Measurements from ENCODE around the gene CTDSPL.

CTDSPL gene

DNA sequence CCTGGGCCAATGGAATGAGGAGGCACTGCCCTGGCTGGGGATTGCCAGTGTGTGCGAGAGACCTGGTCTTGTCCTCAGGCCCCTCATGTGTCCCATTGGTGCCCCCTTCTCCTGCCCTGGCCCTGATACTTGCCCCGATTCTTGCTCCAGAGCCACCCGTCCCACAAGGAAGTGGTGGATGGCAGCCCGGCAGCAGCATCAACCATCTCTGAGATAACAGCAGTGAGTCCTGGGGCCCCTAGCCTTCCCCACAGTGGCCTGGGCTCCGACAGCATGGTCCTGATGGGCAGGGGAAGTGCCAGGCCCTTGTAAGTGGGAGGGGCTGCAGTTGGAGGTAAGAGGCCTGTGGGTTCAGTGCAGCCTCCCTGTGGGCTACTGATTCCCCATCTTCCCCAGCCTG is 144.4 kb downstream of the CTDSPL start:
- no peak for DNase-seq

- DNase-seq = no peak
These were observed 144.8 kb downstream of the CTDSPL start for GRCh38 chr3:38006445-38006995.

GRCh38 chr3:38007754-38008090 is 146.0 kb downstream of the CTDSPL start:
- no peak for DNase-seq

DNA sequence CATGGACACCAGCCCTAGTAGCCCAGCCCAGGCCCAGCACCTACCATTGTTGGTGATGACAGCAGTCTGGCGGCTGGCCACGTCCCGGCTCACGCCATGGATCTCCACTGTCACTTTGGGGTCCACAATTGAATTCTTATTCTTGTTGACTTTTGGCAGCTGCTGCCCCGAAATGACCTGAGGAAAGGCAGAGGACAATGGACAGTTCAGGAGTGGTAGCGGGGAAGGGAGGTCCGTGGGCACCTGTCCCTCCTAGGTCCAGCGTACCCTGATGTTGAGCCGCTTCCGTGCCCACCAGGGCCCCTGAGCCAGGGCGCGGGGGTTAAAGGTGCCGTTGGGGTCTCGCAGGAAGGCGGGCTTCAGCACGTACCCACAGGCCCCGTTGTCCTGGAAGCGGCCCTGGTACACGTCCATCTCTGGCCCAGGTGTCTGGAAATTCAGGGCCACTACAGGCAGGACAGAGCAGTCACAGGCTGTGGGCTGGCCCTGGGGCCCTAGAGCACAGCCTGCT is 146.6 kb downstream of the CTDSPL start:
- DNase-seq = no peak

DNA sequence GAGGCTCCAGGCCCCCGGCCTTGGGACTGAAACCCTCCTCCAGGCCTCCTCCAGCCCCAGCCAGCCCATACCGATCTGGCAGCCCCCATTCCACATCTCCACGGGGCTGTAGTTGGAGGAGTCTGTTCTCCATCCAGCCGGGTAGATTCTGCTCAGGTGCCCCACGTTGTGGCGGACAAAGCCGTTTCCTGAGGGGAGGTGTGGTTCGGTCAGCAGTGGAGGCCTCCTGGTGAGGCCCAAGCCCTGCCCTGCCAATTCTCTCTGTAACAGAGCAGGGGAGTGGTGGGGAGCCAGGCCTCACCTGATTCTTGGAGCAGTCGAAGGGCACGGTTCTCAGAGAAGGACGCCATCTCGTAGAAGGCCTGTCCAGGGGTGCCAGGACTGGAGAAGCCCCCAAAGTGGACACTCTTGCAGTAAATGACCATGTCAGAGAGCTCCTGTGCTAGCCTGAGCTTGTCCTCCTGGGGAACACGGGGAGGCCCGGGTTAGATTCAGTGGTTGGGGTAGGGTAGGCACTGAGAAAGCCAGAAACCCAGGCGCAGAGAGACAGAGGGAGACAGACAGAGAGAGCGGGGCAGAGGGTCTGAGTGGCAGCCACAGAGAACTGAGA is 147.4 kb downstream of the CTDSPL start:
- DNase-seq = no peak

- no peak for DNase-seq
These were observed 148.3 kb downstream of the CTDSPL start for GRCh38 chr3:38009807-38010591.

- no peak for DNase-seq
These were observed 149.4 kb downstream of the CTDSPL start for GRCh38 chr3:38011111-38011510.

GRCh38 chr3:38015485-38015884 is 153.8 kb downstream of the CTDSPL start:
- DNase-seq = no peak

DNA sequence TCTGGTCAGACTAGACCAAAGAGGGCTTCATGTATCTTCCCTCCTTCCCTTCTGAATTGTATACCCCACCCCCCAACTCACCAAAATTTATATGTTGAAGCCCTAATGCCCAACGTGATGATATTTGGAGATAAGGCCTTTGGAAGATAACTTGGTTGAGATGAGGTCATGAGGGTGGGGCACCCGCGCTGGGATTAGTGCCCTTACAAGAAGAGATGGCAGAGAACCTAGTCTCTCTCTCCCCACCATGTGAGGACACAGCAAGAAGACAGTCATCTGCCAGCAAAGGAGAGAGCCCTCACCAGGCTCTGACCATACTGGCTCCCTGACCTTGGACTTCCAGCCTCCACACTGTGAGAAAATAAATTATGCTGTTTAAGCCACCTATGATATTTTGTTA is 154.3 kb downstream of the CTDSPL start:
- DNase-seq = no peak

GRCh38 chr3:38016410-38016809 is 154.7 kb downstream of the CTDSPL start:
- no peak for DNase-seq

GRCh38 chr3:38016847-38017444 is 155.3 kb downstream of the CTDSPL start:
- DNase-seq = no peak

DNA sequence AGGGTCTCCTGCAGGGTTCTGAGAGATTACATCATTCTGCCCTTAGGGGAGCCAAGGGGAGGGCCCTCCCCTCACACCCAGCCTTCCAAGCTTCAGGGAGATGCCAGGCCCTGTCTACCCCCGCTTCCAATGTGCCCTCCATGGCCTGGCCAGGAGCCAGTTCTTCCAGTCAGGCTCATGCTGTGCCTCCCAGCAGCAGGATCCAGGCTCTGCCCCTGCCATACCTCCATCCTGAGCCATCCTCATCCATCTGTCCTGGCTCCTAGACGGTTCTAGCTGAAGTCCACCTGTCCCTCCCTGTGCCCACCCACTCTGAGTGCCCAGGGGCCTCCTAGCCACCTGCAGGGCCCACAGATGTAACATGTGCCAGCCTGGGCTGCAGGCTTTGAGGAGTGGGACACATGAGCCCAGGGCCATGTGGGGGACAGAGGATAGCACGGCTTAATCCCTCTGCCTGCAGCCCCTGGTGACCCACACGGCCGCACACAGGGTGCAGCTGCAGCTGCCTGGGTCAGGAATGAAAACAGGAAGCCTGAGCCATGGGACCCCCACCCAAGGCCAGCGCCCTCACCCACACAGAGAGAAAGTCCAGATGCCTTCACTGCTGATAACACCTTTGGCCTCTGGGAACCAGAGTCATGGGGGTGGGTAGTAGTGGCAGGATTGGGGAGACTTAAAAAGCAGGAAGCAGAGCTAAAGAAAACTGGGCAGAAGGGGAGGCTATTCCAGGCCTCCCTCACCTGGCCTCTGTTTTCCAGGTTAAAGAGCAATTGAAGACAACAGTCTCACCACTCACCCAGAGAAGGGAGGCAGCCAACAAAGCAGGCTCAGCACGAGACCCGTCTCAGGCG is 156.0 kb downstream of the CTDSPL start:
- DNase-seq = no peak

GRCh38 chr3:38018296-38019266 is 156.9 kb downstream of the CTDSPL start:
- no peak for DNase-seq

DNA sequence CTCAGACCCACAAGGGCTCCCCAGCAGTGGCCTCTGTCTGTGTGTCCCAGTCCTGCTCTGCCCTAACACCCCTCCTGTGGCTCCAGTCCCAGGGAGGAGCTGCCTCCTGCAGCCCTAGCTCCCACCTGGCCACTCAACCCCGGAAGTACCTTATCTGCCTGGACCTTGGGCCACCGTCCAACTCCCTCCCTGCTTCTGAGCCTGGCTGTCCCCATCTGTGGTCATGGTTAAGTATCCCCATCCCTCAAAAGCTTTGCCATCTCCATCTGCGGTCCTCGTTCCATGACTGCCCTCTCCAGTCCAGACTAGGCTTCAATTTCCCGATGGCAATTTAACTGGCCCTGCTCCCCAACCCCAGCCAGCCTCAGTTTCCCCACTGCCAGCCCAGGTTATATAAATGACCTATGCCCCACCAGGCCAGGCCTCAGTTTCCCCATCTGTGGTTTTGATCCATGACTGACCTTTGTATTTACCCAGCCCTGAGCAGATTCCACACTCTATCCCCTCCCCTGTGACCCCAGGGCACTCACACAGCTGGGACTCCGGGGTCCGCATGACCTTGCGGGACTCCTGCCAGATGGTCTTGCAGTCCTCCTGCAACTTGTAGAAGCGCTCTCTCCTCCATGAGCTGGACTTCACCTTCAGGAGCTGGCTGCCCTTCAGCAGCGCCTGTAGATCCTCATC is 158.1 kb downstream of the CTDSPL start:
- no peak for DNase-seq

GRCh38 chr3:38020342-38020726 is 158.7 kb downstream of the CTDSPL start:
- DNase-seq = no peak

- DNase-seq = no peak
These were observed 159.5 kb downstream of the CTDSPL start for GRCh38 chr3:38021196-38021595.

DNA sequence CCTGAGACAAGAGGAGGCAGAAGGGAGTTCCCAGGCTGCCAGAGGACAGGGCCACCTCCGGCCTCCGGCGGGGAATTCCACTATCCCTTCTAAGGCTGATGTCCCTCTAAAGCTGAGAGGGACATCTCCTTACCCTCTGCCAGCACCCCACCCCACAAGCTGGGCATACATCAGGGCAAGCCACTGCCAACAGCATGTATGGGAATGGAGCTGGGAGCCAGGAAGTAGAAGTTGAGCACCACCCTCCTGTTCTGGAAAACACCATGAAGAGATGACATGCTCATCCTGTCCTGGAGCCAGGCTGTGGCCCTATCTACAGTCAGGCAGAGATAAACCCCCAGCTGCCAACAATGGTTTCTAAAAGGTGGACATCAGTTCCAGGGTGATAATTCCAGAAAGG is 160.6 kb downstream of the CTDSPL start:
- DNase-seq = no peak

DNA sequence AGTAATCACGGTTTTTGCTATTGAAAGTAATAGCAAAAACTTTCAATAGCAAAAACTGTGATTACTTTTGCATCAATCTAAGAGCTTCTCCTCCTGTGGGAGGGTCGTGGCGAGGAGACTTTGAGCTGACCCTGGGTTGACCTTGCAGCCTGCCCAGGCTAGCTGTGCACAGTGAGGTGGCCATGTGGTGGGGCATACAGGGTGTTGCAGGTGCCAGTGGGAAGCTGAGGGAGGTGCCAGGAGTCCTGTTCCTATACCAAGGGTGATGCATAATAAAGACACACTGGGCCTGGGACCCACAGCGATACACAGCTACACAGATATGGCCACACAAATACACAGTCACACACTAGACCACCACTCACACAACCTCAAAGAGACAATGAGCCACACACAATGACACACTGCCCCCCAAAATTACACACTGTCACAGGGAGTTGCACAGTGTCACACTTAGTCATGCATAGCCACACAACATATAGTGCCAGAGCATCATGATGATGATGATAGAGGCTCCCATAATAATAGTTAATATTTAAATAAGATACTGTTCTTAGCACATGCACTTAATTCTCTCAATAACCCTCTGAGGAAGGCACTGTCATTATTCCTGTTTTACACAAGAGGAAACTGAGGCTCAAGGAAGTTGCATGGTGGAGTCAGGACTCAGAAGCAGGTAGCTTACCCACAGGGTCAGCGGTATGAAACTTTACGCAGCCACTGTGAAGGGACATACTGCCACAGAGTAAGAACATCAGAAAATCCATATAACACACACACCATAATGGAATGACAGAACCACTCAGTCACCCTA is 161.4 kb downstream of the CTDSPL start:
- DNase-seq = no peak

GRCh38 chr3:38026856-38027255 is 165.2 kb downstream of the CTDSPL start:
- no peak for DNase-seq
